Measurements from ENCODE around the gene MYBPC2.

- TF ChIP-seq EZH2 (IDR thresholded peaks at IDR 0.05; ENCODE audit: borderline replicate concordance, low read length), result no peak
- no peak for TF ChIP-seq CTCF (conservative IDR thresholded peaks at IDR 0.05 in 1 of 2, IDR thresholded peaks at IDR 0.05 in 1 of 2; ENCODE audit: extremely low read depth in 1 of 2, insufficient read depth in 1 of 2, low read depth in 1 of 2, low read length in 2 of 2)
These were observed 47.8 kb upstream of the MYBPC2 start for GRCh38 chr19:50384685-50385535.
